Measurements from ENCODE around the gene RPGRIP1.

- no peak for TF ChIP-seq CTCF (IDR thresholded peaks at IDR 0.05)
- no peak for TF ChIP-seq POLR2A (IDR thresholded peaks at IDR 0.05)
Observed at GRCh38 chr14:21258889-21259787, 20.7 kb upstream of the RPGRIP1 start.
